Frontal cortex (tissue), 4 donors: Measurements from ENCODE around the gene ZNF385C. TPM values are rescaled to one million over a fixed set of nuclear protein-coding genes. Genes with fewer than 3 reads are reported as not detected.

Experiments
- DNase-seq, 2 donors: peaks; one replicate each; pipeline ENCODE4 v3.0.0; 2012; ENCODE audit warnings: low spot score in 2 of 2
- FAIRE-seq: peaks from 2 replicates; lab custom pipeline; 2012; peaks lifted over from hg19 to GRCh38; lab: Jason Lieb, UNC
- total RNA-seq: library from RNA; depleted of rRNA; stranded (reverse); fragments of >200 nt; gene quantifications from one replicate; pipeline ENCODE4 v1.2.3, GENCODE V29; 2014
- donor health status: control.
- donor health status: control.
- donor health status: control.

The ZNF385C gene
- total RNA-seq, 1 donor from 2014 or later, result 0.41 TPM

DNA sequence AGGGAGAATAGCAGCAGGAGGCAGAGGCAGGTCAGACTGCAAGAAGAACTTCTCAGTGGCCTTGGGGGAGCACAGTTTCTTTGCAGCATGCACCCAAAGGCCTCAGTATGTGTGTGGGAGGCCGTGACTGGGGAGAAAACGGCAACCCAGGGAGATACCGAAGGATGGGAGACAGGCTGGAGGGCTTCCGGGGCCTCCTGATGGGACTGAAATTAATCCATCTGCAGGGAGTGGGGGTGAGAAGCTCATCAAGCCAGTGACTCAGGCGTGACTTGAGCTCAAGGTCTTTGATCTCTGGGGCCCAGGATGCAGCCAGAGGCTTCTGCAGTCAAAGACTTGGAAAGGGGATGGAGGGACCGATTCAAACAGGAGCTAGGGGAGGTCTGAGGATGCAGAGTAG, 42.8 kb downstream of the ZNF385C start:
- no peak for DNase-seq
- FAIRE-seq, result no peak

DNA sequence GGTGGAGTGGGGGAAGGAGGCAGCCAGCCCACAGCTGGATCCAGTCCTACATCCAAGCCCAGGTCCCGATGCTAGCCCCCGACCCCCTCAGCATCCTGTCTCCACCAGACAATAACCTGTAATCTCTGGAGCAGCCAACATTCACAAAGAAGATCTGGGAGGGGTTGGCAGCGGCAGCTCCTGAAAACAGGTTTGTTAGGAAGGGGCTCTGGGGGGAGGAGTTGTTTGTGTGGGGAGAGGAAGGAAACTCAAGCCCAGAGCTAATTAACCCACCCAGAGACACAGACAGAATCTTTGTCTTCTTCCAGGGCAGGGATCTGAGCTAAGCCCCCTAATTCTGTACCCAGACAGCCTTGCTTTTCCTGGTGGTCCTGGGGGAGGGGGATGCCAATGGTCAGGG, 43.2 kb downstream of the ZNF385C start:
- FAIRE-seq, result no peak
- DNase-seq, result no peak

- no peak for DNase-seq
- no peak for FAIRE-seq
Observed at GRCh38 chr17:42053731-42054500, 44.4 kb downstream of the ZNF385C start.

DNA sequence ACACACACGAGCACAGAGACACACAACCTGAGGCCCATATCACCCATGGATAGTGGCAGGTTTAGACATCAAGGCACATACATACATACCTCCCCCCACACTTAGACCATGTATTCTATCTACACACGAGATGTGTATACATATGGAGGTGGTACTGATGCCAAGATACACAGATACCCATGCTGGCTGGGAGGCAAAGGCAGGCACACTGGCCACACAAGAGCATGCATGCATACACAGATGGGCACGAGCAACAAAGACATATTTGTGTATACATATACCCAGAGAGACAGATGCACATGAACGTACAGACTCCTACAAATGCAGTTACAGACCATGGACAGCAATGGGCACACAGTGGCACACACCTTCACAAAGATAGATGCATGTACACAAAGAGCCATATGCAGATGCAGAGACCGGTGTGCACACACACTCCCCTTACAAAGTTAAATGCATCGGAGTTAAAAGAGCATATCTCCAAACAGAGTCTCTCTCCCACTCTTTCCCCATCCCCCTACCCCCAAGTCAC, 45.9 kb downstream of the ZNF385C start:
- no peak for DNase-seq
- no peak for FAIRE-seq

DNA sequence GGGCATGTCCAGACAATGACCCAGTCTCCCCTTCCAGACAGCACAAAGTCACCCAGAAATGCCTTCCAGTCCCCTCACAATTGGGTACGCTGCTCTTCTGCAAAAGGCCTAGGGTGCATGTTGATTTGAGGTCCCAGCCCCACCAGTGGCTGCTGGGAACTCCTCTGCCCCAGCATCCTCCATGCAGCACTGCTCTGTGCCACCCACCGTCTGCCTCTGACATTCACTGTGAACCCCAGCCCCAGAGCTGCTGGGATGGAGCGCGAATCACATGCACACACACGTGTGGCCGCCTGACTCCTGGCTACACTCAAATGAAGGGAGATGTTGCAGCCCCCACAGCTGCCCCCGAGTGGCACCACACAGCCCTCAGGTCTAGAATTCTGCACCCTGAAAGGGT, 46.6 kb downstream of the ZNF385C start:
- DNase-seq (no peak), FAIRE-seq (no peak)

GRCh38 chr17:42051013-42051400, 47.3 kb downstream of the ZNF385C start:
- FAIRE-seq, result no peak
- no peak for DNase-seq

- no peak for FAIRE-seq
Observed at GRCh38 chr17:42050393-42051012, 47.8 kb downstream of the ZNF385C start, which contains the start of gene C17orf113. TSS of gene C17orf113 (minus strand) at chr17:42050601. CDS start at chr17:42043376, 7,225 bp downstream.

DNA sequence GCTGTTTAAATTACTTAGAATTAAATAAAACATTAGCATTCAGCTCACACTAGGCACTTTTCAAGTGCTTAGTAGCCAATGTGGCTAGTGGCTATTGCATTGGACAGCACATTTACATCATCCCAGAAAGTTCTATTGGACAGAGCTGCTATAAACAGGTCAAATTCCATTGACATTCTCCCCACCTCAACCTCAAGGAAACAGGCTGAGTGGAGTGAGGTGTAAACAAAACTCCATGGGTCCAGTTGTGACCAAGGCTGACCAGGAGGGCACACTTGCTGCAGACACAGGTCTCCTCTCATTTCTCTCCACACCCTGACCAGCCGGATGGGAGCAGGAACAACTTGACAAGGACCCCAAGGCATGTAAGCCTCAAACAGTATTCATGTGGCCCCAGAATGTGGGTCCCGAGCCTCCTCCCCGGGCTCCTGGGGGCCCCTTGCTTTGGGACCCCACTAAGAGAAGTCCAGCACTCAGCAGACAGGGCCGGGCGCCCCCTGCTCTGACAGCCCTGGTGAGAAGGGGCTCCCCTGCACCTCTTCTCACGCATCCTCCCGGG, 48.4 kb downstream of the ZNF385C start:
- FAIRE-seq (no peak), DNase-seq (no peak)

More at GRCh38 chr17:42050393-42051012, 47.8 kb downstream of the ZNF385C start, which contains the start of gene C17orf113:
- peak; percentile 85 to 91 for DNase-seq

- FAIRE-seq (no peak), DNase-seq (no peak)
Observed at GRCh38 chr17:42047343-42047742, 50.9 kb downstream of the ZNF385C start.

DNA sequence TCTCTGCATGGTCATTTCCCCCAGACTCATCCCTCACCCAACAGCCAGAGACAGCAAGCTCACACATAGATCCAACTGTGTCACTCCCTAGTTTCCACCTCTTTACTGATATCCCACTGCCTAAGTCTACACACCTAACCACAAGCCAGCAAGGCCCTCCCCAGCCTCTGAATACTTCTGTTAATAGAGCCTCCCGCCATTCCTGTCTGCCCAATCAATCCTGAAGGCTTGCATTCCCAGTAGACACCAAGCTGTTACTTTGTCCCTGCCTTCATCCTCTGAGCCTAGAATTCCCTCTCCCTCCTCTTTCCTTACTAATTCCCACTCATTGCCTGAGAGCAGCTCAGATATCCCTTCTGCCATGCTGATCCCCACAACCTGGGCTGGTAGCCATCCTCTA, 52.6 kb downstream of the ZNF385C start:
- FAIRE-seq, result no peak
- DNase-seq, result no peak

DNA sequence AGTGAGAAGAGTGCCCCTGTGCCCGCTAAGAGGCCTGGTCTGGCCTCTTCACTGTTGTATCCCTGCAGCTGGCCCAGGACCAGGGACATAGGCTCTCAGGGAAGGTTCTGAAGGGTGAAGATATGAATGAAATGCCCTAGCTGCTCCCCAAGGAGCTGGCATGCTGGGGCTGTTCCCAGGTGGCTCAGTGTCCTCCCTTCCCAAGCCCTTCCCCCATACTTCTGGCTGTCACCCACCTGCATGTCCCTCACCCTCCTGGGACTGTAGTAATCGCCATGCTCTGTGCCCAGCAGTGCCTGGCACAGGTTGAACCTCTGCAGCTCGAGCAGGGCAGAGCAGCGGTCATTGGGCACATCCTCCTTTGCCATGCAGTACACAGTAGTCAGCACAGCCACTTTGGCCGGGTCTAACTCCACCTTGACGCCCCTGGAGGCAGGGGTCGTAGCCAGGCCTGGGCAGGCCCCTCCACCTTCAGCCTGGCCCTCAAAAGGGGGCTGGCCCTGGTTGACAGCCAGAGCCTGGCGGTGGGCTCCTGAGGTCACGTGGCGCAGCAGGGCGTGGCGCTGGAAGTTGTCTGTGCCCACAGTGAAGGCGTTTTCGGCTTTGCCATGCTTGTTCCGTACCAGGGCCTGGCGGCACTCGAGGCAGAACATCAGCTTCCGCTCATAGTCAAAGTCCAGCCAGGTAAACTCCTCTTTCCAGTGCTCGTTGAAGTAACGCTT, 55.5 kb downstream of the ZNF385C start:
- no peak for FAIRE-seq
- DNase-seq, result no peak

DNA sequence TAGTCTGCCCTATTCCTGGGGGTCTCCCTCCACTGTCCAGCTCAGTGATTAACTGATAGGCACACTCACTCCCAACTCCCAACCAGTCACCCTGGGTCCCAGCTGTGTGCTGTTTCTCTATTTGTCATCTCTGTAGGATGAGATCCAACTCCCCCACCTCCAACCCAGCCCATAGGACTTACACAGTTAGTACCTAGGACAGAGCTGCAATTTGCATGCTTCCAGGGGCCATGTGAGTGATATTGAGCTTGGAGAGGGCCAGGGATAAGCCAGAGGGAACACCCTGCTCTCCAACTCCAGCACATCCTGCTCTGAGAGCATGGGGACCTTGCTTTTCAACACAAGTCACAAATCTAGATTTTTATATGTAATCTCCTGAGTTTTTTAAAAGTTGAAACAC, 56.7 kb downstream of the ZNF385C start:
- DNase-seq, result no peak
- FAIRE-seq, result no peak

GRCh38 chr17:42040818-42041217, 57.5 kb downstream of the ZNF385C start:
- DNase-seq (no peak), FAIRE-seq (no peak)

- FAIRE-seq, result no peak
- no peak for DNase-seq
Observed at GRCh38 chr17:42039794-42040763, 58.2 kb downstream of the ZNF385C start.

DNA sequence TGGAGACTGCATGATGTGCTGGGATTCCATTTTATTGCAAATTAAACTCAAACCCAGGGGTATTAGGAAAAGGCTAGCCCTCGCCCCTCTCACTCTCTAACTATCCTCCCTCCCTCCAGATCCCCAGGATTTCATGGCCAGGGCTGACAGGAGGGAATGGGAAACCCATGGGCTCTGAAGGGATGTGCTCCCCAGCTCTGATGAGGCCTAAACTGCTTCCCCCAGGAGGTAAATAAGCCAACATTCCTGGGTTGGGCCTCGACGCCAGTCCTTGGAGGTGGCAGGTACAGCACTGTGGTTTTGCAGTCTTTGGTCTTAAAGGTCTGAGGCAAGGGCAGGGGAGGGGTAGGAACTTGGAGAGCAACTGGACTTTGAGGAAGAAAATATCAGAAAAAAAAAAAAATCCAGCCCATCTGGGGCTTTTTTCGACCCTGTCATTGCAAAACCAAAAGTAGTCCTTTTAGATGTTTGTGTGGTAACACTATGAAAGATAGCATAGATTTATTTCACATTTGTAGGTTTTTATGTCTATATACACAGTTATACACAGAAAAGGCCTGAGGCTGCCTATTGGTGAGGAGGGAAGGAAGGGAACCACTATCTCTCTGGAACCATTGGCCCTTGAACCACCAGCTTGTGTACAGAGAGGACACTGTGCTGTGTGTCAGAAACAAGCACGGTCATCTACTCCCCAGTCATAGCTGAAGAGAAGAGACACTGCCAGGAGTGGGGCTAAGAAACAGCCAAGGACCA, 59.9 kb downstream of the ZNF385C start:
- DNase-seq (no peak), FAIRE-seq (no peak)

GRCh38 chr17:42034059-42034458, 64.2 kb downstream of the ZNF385C start:
- FAIRE-seq (no peak), DNase-seq (no peak)

DNA sequence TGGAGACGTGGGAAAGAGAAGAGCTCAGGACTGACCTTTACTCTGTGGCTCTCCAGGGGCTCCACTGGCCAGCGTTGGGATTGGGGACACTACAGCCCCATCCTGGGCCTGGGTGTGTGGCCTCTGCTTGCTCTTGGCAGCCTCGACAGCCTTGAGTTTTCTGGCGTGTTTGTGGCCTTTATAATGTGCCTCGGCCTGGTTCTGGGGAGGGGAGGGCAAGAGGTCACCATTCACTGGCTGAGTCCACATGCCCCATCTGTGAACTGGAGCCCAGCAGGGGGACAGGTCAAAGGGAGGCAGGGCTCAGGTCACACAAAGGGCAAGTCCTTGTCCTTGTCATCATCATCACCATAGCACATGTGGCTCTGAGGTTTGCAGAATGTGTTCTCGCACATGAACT, 66.7 kb downstream of the ZNF385C start:
- FAIRE-seq, result no peak

DNA sequence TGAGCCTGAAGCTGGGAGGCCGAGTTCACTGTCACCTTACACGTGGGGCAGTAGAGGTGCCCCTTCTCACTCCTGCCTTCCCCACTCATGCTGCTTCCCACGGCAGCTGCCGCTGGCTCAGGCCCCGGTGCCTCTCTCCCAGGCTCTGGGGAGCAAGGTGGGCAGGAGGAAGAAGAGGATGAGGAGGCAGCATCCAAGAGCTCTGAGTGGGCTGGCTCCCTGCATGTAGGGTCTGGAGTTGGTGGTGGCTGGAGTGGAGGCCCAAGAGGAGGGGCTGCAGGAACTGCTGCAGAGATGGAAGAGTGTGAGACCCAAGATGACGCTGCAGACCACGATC, 69.5 kb downstream of the ZNF385C start:
- DNase-seq (no peak), FAIRE-seq (no peak)

More for the DNA sequence above, 66.7 kb downstream of the ZNF385C start:
- no peak for DNase-seq
